Measurements from ENCODE around the gene TMEM178A.

GRCh38 chr2:39641635-39642034 lies 24.1 kb upstream of the TMEM178A start:
- TF ChIP-seq BCL3 (IDR thresholded peaks at IDR 0.05), result no peak
- TF ChIP-seq CTCF (IDR thresholded peaks at IDR 0.05), result no peak
- TF ChIP-seq EP300 (IDR thresholded peaks at IDR 0.05), result no peak
